IPS-NIHi11 (cell line): ENCODE results near the gene RSRC1.
"Not testable (repeated sequence)": the region's sequence is repeated elsewhere in the genome, so short reads cannot be mapped to it uniquely, and the experiment has no call there.

Experiments used
- DNase-seq: peaks from one replicate; pipeline ENCODE4 v3.0.0; 2012; ENCODE audit warnings: mixed read lengths, low spot score

Gene RSRC1

DNA sequence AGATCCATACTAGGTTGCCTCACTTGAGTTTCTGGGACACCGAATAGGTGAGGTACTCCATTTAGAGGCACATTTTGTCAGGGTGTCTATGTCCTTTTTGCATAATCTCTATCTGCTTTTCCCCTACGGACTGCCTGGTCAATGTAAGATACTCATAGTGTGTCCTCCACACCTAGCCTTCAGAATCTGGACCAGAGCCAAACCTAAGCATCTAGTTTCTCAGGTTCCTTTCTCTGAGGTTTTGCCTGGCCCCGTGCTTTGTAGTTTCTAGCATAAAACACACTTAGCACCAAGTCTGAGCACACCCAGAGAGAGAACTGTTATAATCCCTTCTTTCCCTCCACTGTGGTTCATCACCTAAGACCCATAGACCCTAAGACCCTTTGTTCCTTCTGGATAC lies 355.2 kb downstream of the RSRC1 start:
- DNase-seq, result no peak

DNA sequence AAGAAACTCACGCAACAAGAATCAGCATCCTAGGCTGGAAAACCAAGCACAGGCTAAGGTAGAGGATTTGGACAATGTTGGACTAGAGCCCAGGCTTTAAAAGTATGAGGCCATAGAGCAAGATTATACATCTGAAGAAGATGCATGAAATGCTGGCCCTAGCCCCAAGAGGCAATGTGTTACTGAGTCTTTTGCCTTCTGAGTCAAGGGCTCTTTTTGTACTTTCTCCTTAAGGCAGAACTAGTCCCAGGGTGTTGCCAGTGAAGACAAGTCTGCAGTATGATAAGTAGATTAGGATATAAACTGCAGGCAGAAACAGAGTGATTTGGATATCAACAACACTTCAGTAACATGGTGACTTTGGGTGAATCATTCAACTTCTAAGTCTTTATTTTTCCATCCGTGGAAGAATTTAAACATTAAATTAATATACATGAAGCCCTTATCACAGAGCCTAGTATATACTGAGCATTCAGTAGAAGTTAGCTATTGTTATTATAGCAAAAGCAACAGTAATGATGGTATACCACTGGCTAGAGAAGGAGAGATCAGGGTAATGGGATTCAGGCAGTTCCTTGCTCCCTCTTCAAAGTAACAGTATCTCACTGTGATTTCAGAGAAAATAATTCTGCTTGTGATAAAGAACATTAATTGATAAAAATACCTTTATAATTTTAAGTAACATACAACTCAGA lies 361.2 kb downstream of the RSRC1 start:
- DNase-seq, result no peak

DNA sequence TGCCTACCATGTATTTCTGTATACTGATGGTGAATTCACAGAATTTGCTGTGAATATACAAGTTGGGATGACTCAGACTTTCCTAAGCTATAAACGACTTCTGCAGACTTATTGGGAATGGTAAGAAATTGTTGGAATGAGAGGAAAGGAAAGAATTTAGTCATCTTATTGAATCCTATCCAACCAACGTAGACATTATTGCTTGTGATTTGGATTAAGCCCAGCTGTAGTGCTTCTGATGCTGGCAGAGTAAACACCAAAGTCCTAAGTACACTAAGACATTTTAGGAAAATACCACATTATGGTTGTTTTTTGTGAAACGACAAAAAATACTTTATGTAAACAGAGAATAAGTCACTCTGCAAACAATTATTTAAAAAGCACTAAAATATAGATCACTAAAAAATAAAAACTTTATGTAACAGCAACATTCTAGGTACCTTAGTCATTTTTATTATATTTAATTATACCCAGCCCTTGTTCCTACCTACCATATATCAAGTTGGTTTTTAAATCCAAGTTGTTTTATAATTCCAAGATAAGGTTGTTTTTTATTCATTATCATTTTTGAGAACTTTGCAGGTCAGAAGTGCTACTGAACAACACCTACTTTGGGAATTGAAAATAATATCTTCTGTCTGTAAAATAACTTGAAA lies 361.9 kb downstream of the RSRC1 start:
- no peak for DNase-seq

DNA sequence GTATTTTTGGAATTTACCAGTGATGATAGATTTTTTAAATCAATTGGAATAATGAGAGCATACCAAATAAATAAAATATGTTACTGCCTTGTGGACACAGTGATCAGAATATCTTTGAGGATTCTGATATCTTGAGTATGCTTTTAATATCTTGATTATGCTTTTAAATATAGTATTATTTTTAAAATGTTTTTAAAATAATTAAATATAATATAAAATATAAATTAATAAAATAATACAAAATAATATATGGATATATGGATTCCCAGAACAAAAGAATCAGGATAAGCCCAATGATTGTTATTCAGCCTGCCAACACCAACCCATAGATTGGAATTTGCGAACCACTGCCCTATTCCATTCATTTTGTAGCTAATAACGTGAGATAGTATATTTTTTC lies 369.2 kb downstream of the RSRC1 start:
- DNase-seq, result no peak

DNA sequence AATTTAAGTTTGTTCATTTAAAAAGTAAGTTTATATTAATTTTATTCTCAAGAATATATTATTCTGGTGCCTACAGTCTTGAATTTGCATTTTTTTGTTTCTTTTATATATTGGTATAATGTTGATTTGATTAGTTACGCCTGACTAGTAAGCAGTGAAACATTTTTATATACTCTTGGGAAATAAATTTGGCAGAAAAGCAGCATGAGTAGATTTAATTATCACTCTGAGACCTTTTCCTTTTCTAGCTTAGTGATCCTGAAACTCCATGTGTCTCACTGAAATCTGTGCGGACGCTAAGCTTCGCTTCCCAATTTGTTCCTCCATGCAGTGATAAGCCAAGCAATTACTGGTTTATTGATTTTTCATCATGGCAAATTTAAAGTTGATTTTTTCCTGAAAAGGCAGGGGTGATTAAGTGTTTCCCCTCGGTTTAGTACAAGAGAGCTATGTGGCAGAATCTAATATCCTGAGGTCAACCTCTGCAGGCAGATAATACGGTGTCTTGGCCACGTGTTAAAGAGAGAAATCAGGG lies 373.9 kb downstream of the RSRC1 start:
- DNase-seq, result no peak

DNA sequence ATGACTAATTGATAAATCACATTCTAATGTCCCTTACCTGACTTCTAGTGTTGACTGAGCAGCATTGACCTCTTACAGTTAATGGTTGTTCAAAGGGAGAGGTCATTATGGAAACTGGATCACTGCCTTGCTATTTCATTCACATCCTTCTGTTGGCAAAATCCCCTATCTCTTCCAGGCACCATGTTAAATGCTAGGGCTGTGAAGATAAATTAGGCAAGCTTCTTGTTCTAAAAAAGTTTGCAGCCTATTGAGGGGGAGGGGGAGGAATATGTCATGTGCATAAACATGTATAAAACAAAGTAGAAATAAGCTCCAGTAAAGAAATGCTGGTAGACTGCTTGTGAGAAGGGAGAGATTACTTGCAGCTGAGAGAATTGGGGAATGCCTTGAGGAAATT lies 376.3 kb downstream of the RSRC1 start:
- DNase-seq, result no peak

DNA sequence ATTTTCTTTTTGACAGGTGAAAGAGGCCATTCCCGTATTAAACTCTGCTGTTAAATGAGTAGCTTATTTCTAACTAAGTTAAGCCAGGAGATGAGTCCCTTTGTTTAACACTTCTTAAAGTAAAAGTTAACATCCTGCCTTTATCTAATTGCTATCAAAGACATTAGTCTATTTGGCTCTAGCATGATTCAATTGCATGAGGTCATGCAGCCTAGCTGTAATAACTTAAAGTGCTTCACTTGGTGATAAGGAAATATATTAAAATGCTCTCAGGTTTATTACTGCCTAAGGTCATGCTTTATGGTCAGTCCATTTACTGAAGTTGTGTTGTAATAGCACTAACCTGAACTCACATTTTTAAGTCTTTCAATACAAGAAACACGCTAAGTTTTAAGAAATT lies 378.8 kb downstream of the RSRC1 start:
- no peak for DNase-seq

DNA sequence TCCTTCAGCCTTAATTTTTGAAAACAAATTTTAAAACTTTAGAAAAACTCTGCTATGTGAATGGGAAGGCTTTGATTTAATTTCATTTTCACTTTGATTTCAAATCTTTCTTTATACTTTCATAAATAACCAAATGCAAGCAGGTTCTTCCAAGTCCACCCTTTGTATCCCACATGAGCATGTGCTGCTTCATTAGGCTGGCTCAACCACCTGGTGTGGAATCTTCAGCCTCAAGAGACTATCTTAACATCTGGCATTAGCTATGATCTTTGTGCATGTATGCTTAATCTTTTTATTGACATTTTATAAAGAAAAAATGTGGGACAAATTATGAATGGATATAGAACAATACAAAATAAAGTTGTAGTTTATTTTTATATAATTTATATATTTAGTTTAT lies 379.3 kb downstream of the RSRC1 start:
- no peak for DNase-seq

DNA sequence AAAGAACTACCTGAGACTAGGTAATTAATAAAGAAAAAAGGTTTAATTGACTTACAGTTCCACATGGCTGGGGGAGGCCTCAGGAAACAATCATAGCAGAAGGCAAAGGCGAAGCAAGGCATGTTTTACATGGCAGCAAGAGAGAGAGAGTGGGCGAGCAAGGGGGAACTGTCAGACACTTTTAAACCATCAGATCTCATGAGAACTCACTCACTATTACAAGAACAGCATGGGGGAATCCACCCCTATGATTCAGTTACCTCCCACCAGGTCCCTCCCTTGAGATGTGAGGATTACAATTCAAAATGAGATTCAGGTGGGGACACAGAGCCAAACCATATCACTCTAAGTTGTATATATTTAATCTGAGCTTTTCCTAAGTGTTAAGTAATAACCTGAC lies 382.1 kb downstream of the RSRC1 start:
- DNase-seq, result no peak

DNA sequence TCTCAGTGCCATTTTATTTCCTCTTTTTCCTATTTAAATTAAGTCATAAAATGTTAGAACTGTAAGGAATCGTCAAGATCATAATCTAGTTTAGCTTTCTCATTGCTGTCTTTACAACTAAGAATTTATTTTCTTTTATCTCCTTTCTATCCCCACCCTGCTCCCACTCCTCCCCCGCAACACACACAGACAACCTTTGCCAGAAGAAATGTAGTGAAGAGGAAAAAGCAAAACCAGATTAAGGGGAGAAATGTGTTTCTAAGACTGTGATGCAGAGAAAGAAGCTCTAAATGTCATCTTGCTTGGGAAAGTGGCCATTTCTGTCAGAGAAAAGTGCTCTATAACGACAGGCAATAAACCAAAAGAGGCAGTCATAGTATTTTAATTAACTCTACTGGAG lies 382.8 kb downstream of the RSRC1 start:
- DNase-seq, result no peak

DNA sequence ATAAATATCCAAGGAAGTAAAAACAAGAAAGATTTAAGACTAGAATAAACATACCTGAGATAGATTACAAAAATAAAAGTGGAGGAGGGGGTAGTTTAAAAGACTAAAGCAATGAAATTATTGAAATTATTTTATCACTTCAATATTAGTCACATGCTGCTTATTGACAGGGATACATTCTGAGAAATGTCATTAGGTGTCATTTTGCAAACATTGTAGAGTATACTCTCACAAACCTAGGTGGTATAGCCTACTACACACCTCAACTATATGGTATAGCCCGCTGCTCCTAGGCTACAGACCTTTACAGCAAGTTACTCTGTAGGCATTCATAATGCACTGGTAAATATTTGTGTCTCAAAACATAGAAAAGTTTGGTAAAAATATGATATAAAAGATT lies 384.0 kb downstream of the RSRC1 start:
- no peak for DNase-seq

DNA sequence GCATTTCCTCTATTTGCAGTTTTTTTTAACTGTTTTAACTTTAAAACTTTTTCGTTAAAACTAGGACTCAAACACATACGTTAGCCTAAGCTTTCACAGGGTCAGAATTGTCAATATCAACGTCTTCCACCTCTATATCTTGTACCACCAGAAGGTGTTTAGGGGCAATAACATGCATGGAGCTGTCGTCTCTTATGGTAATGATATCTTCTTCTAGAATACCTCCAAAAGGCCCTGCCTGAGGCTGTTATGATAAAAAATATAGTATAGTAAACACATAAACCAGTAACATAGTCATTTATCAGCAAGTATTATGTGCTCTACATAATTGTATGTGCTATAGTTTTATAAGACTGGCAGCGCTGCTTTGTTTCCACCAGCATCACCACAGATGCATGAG lies 384.8 kb downstream of the RSRC1 start:
- no peak for DNase-seq

DNA sequence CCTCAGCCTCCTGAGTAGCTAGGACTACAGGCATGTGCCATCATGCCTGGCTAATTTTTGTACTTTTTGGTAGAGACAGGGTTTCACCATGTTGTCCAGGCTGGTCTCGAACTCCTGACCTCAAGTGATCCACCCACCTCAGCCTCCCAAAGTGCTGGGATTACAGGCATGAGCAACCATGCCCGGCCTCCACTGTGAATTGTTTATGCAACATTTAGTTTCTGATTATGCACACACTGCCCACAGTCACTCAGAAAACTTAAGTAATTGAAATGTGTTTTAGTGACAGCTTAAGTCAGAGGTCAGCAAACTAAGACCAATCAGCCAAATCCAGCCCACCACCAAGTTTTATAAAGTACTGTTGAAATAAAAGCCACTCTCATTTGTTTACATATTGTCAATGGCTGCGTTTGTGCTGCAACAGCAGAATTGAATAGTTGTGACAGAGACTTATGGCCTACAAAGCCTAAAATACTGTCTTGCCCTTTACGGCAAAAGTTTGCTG lies 385.6 kb downstream of the RSRC1 start:
- not testable (repeated sequence) for DNase-seq

DNA sequence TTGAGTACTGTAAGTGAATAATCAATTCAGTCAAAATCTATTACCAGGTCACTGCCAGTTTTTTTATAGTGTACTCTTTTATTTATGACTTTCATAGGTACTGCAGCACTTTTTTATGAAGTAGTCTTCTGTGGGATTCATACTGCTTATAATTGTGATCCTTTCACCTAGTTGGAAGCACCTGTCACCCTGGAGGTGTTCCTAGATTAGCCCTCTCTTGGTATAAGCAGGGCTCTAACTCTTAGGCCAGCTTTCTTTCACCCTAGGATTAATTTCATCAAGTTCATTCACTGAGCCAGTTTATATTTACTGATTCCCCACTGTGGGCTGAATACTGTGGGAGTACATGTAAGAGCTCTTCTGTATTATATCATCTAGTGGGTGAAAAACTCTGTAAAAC lies 395.2 kb downstream of the RSRC1 start:
- no peak for DNase-seq

DNA sequence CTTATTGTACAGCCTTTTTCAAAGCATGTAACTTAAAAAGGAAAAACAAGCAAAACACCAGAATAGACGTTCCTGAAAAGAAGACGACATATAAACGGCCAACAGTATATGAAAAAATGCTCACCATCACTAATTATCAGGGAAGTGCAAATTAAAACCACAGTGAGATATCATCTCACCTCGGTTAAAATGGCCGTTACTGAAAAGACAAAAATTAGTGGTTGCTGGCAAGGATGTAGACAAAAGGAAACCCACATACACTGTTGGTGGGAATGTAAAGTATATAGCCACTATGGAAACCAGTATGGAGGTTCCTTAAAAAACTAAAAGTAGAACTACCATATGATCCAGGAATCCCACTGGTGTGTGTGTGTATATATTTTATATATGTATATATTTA lies 396.6 kb downstream of the RSRC1 start:
- DNase-seq, result no peak

DNA sequence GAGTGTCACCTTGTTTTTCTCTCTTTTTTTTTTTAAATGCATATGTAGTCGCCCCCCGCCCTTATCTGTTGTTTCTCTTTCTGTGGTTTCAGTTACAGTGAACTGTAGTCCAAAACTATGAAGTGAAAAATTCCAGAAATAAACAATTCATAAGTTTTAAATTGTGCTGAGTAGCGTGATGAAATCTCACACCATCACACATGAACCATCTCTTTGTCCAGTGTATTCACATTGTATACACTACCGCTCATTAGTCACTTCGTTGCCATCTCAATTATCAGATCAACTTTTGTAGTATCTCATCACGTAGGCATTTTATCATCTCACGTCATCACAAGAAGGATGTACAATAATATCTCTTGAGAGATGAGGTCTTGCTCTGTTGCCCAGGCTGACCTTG lies 398.6 kb downstream of the RSRC1 start:
- DNase-seq, result no peak

DNA sequence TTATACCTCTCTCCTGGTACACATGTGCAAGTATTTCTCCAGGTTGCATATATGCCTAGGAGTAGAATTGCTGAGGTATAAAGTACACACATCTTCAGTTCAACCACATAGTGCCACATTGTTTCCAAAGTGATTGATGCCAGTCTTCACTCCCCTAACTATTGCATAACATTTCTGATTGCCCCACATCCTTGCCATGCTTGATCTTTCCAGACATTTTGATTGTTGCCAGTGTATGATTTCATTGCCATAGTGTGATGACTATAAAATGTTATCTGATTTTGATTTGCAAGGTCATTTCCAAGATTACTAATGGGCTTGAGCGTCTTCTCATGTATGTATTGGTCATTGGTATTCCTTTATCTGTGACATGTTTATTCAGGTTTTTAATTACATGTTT lies 400.0 kb downstream of the RSRC1 start:
- no peak for DNase-seq

DNA sequence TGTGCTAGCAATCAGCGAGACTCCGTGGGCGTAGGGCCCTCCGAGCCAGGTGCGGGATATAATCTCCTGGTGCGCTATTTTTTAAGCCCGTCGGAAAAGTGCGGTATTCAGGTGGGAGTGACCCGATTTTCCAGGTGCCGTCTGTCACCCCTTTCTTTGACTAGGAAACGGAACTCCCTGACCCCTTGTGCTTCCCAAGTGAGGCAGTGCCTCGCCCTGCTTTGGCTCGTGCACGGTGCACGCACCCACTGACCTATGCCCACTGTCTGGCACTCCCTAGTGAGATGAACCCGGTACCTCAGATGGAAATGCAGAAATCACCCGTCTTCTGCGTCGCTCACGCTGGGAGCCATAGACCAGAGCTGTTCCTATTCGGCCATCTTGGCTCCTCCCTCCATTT lies 406.8 kb downstream of the RSRC1 start:
- DNase-seq, result not testable (repeated sequence)

DNA sequence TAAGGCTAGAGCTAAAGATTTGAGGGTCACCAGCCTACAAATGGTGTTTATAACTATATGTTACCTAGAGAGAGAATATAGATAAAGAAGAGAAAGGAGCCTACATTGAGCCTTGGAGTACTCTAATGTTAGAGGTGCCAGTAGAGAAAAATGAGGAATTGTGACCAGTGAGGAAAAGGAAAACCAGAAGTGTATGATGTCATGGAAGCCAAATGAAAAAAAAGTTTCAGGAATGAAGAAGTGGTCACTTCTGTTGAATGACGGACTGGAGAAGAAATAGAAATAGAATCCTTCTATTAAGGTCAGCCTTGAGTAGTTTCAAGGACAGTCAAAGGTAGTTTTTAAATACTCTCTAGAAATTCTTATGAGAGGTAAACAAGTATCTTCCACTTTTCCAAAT lies 409.9 kb downstream of the RSRC1 start:
- no peak for DNase-seq

DNA sequence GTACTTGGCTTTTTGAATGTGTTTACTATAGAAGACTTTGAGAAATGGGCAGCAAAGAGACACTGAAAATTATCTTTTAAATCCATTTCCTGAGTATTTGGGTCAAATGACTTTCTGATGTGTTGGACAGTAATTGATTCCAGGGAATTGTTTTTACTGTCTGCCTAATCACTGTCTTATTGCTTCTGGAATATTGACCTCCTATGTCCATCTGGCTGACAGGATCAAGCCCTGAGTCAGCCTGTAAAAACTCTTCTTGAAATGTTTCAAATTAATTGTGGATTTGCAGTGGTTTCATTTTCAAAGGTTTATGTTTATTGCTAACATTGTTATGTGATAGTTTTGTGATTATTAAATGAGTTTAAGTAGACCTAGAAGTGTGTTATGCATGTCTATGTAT lies 410.5 kb downstream of the RSRC1 start:
- DNase-seq, result no peak

DNA sequence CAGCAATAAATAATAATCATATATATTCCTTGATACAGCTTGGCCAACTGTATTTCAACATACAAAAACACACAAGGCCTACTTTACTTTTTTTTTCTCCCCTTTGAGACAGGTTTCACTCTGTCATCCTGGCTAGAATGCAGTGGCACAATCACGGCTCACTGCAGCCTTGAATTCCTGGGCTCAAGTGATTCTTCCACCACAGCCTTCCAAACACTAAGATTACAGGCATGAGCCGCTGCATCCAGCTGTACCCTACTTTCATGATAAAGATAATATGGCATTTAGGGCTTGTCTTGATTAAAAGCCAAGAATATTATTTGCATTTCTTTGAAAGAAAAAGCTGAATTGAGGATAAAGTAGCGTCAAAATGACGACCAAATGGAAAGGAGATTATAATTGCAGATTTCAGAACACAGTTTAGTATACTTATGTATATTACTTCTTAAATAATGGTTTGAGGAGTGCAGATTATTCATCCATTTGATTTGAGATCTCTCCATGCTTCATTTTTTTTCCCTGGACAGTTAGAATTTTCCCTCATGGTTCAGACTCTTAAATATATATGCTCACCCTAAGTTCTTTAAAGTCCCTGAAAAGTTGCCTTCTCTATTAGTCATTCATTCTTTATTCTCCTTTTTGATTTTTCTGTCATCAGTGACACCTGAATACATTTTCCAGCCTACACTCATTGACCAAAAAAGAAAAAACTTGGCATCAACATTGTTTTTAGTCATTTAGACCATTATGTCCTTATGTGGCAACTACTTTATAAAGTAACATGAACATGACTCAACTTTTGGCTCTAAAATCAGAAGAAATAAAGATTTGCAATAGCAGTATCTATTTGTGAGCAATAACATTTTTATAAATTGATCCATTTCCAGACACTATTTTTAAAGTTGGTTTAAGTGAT lies 412.6 kb downstream of the RSRC1 start:
- DNase-seq, result no peak

DNA sequence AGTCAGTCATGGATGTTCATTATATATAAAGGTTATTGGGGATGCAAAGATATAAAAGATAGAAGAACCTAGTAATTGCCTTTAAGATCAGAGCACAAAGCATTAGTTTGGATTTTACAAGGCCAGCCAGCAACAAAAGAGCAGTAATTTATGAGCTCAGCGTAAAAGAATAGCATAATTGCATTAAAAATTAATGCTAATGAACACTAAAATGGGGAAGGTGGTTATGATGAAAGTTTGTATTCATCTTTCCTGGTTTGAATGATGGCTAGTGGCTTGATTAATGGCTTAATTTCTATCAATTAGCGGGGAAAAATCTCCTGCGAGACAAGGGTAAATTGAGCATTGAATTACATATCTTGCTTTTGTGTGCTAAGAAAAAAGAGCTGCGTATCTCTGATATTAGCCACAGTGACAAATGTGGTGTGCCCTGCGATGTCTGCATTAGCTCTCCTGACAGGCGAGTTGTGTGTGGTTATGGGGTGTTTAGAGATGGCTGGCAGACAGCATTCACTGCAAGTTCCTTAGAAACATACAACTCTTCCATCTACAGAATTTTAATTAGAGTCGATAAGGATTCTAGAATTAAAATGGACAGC lies 418.3 kb downstream of the RSRC1 start:
- DNase-seq, result no peak
